Activated T-cell treated with anti-CD3 and anti-CD28 coated beads for 1 hour (primary cell): Measurements from ENCODE around the gene KANSL3.
A peak's percentile ranks its signal among the peaks of the same experiment; 100 is the strongest.
"Not testable (repeated sequence)": the region's sequence is repeated elsewhere in the genome, so short reads cannot be mapped to it uniquely, and the experiment has no call there.

Experiments used
- DNase-seq: peaks from one replicate; pipeline ENCODE4 v3.0.0-alpha.2; 2020; ENCODE audit warnings: low read depth

Gene KANSL3

GRCh38 chr2:96654791-96655190, 16.7 kb upstream of the KANSL3 start:
- not testable (repeated sequence) for DNase-seq

- DNase-seq = no peak
These were observed 13.7 kb upstream of the KANSL3 start for GRCh38 chr2:96651793-96652192.

GRCh38 chr2:96649342-96649741, 11.2 kb upstream of the KANSL3 start:
- DNase-seq = no peak

GRCh38 chr2:96648306-96648930, 10.3 kb upstream of the KANSL3 start:
- no peak for DNase-seq

GRCh38 chr2:96647681-96648080, 9.6 kb upstream of the KANSL3 start:
- no peak for DNase-seq

GRCh38 chr2:96642564-96643360, 4.7 kb upstream of the KANSL3 start, which contains the start of gene FER1L5:
FER1L5 (plus strand) TSS chr2:96642764; CDS start chr2:96642837, 73 bp downstream.
- no peak for DNase-seq

GRCh38 chr2:96637385-96638143, 548 bp downstream of the KANSL3 start:
- DNase-seq = peak; percentile 56

- no peak for DNase-seq
These were observed 1.5 kb downstream of the KANSL3 start for GRCh38 chr2:96636551-96637171.

- DNase-seq = no peak
These were observed 4.5 kb downstream of the KANSL3 start for GRCh38 chr2:96633641-96634040.

- DNase-seq = no peak
These were observed 6.2 kb downstream of the KANSL3 start for GRCh38 chr2:96631804-96632435.

- no peak for DNase-seq
These were observed 11.6 kb downstream of the KANSL3 start for GRCh38 chr2:96626553-96626942.

GRCh38 chr2:96625571-96626552, 12.2 kb downstream of the KANSL3 start:
- no peak for DNase-seq

- no peak for DNase-seq
These were observed 15.0 kb downstream of the KANSL3 start for GRCh38 chr2:96623116-96623515.

GRCh38 chr2:96622544-96622943, 15.6 kb downstream of the KANSL3 start:
- no peak for DNase-seq

GRCh38 chr2:96618596-96619283, 19.4 kb downstream of the KANSL3 start:
- DNase-seq = no peak

GRCh38 chr2:96617012-96617411, 21.1 kb downstream of the KANSL3 start:
- DNase-seq = no peak

- DNase-seq = no peak
These were observed 21.6 kb downstream of the KANSL3 start for GRCh38 chr2:96616535-96616934.

GRCh38 chr2:96616128-96616527, 22.0 kb downstream of the KANSL3 start:
- DNase-seq = no peak

GRCh38 chr2:96608469-96609455, 29.4 kb downstream of the KANSL3 start:
- no peak for DNase-seq
